Breast epithelium (tissue), 3 donors: ENCODE data around the gene SEMA6D.

ENCODE experiments used
- CTCF ChIP-seq, 3 donors: fragments of 450-650 bp; IDR thresholded peaks; one replicate each; pipeline ENCODE4 v1.5.1; 2016 to 2017; ENCODE audit warnings: antibody characterized with exemption in 3 of 3, mild to moderate bottlenecking in 3 of 3, moderate library complexity in 3 of 3
- POLR2A ChIP-seq: fragments of 450-650 bp; IDR thresholded peaks from one replicate; pipeline ENCODE4 v1.6.1; 2016; ENCODE audit warnings: antibody characterized with exemption, mild to moderate bottlenecking, moderate library complexity
- POLR2AphosphoS5 ChIP-seq, 3 donors: sonication (generic); formaldehyde crosslinking; IDR thresholded peaks; one replicate each; pipeline ENCODE4 v1.6.1; 2017; ENCODE audit warnings: antibody characterized with exemption in 3 of 3

GRCh38 chr15:47784820-47785219, 67.5 kb downstream of the SEMA6D start:
- TF ChIP-seq CTCF (IDR thresholded peaks at IDR 0.05) (no peak), POLR2A (no peak), POLR2AphosphoS5 (IDR thresholded peaks at IDR 0.05) (no peak)
